HG02759 (cell line): ENCODE measurements around the gene TPPP2.
"Not testable (repeated sequence)": the region's sequence is repeated elsewhere in the genome, so short reads cannot be mapped to it uniquely, and the experiment has no call there.

Experiments
- ATAC-seq: cut with Tn5 transposase; IDR thresholded peaks from one replicate; pipeline ENCODE4 v1.9.1; 2021; ENCODE audit warnings: mild to moderate bottlenecking, moderate library complexity; ENCODE audit not compliant: unreplicated experiment

Gene TPPP2

DNA sequence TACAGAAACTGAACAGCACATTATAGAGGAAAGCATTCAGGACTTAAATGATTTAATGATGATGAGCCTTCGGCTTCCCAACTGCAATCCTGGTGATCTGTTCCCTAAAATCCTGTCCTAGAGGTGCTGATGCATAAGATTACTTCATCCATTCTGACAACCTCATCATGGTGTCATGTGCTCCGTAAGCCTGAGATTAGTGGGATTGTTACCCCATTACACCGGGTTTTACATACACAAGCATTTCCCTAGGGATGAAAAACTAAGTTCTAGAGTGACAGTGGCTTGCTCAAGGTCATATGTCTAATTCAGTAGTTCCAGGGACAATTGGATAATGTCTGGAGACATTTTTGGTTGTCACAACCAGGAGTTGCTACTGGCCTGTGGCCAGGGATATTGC, 7.1 kb downstream of the TPPP2 start:
- ATAC-seq, result no peak

DNA sequence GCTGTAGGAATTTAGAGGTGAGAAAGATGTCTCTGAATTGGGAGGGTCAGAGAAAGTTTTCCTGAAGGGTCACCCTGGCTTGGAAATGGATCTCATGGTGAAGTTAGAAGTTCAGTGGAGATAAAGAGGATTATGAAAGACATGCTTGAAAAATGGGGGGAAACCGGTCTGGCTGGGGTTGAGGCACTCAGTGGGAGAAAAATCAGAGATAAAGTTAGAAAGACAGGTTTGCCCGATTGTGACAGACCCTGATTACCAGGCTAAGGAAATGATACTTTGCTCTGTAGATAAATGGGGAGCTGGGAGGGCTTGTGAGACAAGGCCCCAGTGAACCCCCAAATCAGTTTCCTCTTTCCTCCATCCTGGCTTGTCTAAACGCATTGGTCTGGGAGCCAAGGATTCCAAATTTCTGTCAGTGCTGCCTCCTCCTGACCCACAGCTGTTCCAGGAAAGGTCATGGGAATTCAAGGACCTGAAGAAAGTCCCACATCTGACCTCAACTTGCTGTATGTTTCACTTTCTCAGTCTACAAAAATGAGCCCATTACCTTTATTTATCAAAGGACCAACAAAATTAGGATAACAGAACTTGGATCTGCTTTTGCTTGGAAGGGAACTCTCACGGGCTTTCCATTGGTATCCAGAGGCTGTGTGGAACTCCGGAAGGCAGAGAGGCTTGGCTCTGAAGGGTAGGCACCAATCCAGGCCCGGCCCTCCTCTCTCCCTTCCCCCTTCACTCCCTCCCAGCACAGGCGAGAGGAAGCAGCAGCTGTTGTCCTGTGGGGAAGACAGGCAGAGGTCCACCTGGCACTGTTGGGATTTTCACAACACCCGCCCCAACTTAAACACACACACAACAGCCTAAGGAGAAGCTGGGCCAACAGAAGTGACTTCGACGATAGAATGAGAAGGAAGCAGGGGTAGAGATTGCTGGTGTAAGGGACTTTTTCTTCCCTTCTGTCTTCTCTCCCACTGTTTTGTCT, 8.7 kb downstream of the TPPP2 start:
- ATAC-seq, result no peak

DNA sequence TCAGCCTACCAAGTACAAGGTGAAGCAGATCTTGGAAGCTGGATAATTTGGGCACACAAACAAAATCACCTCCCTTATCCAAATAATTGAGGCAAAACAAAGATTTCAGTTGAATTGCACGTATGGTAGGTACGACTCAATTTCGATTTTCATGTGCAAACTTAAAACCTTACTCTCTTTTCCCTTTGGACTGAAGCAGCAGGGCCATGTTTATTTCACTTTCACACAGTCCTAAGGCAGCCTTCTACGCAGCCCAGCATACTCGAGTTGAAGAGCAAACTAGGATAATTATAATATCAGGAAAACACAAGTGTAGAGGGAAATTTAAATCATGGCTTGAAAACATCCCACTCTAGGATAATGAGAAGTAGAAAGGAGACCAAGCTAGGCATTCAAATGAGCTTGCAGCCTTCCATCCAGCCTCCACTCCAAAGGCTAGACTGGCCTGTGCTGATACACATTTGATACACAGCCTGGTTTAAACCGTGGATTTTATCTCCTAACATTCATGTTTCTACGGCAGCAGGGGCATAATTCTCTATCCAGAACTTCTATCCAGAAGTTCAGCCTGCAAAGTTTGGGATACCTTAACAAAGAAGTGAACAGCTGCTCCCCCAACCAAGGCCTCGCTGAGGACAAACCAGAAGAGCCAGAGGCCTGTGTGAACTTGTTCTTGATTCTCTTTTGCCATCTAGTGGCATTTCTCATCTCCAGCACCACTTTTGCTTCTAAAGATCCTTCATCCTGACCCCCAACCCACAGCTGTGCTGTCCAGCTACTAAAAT, 9.8 kb downstream of the TPPP2 start:
- peak; percentile 55 for ATAC-seq

DNA sequence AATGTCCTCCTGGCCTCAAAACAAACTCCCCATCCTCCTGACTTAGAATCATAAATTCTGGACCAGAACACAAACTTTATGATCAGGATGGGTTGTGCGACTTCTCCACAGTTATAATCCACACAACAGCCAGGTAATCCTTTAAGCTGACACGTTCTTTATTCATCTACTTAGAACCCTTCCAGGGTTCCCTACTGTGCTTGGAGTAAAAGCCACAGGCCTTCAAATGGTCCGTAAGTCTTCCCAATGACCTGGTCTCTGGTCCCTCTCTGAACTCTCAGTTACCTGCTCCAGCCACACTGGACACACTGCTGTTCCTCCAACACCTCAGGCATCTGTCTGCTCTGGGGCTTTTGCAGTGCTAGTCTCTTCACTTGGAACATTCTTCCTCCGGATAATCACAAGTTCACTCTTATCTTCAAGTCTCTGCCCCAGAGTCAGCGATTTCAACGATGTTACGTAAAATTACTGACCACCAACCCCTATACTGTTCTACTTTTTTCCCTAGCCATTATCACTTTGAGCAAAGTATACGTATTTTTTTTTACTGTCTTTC, 10.4 kb downstream of the TPPP2 start:
- ATAC-seq, result no peak

DNA sequence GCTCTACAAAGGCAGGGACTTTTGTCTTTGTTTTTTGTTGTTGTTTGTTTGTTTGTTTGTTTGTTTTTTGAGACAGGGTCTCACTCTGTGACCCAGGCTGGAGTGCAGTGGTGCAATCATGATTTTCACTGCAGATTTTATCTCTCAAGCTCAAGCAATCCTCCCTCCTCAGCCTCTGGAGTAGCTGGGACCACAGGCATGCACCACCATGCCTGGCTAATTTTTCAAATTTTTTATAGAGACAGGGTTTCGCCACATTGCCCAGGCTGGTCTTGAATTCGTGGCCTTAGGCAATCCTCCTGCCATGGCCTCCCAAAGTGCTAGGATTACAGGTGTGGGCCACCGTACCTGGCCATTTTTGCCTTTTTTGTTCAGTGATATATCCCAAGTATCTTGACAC, 10.9 kb downstream of the TPPP2 start:
- ATAC-seq, result not testable (repeated sequence)

DNA sequence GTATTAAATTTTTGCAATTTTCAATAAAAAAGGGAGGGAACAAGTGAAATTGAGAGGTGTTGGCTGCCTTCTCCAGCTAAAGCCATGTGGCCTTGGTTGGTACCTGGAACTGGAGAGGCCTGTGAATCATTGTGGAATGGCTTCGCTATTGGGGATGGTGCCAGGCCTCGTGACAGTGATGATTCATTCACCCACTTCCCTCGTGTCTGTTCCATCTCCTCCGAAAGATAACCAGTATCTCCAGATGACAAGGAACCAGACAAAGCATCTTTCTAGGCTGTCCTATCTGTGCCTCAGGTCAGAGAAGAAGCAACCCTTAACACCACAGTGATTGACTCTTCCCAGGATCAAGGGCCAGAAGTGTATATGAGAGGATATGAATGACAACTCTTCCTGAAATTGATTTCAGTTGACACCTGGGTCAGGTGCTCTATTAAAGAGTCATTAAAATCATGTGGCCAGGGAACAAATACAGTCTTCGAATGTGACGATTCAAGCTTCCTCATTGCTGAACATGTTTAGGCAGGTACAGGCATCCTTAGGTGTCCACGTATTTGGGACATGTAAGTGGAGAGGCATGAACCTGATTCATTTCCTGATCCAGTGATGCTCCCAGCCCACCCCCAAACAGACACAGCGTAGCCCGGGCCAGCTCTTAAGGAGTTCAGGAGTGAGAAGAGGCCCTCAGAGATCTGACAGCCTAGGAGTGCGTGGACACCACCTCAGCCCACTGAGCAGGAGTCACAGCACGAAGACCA, 11.8 kb downstream of the TPPP2 start, which contains the start of gene RNASE7:
Gene RNASE7, plus strand, starts transcription at position 687 of the 758 bp plus-strand sequence. CDS start 631 bp downstream, outside the sequence.
- no peak for ATAC-seq

DNA sequence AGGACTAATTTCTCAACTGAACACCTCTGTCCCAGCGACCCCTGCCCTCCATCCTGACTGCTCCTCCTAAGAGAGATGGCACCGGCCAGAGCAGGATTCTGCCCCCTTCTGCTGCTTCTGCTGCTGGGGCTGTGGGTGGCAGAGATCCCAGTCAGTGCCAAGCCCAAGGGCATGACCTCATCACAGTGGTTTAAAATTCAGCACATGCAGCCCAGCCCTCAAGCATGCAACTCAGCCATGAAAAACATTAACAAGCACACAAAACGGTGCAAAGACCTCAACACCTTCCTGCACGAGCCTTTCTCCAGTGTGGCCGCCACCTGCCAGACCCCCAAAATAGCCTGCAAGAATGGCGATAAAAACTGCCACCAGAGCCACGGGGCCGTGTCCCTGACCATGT, 12.9 kb downstream of the TPPP2 start:
- ATAC-seq, result no peak

DNA sequence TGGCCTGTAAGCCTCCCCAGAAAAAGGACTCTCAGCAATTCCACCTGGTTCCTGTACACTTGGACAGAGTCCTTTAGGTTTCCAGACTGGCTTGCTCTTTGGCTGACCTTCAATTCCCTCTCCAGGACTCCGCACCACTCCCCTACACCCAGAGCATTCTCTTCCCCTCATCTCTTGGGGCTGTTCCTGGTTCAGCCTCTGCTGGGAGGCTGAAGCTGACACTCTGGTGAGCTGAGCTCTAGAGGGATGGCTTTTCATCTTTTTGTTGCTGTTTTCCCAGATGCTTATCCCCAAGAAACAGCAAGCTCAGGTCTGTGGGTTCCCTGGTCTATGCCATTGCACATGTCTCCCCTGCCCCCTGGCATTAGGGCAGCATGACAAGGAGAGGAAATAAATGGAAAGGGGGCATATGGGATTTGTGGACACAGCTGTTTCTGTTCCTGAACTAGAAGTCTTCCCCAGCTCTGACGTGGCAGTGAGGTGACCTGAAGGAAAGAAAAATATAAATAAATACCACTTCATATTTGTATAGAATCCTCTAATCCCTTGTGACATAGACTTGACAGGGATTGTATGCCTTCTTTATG, 13.5 kb downstream of the TPPP2 start:
- ATAC-seq, result no peak

DNA sequence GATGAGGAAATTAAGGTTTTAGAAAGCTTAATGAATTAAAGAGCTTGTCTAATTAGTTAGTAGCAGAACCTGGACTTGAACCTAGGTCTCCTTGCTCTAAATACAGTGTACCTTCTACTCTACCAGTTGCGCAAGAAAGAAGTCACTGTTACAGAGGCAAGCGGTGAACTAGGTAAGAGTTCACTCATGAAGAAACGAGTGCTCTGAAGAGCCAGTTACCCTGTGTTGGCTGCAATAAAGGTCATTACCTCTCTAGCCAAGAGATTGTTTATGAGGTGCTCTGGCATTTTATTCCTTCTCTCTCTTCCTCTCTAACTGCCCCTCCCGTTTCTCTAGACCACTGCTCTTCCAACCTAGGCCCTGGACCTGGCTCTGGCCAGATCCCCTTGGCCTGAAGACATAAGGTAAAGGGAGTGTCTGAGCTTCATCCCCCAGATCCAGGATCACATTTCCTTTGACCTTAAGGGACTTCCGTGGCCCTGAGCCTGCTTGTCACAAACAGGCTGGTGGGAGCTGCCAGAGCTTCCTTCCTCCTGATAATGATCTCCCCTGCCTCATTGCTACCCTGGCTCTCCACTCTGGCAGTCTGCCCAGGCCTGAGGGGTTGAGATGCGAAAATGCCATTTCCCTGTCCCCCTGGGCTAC, 14.1 kb downstream of the TPPP2 start:
- no peak for ATAC-seq

DNA sequence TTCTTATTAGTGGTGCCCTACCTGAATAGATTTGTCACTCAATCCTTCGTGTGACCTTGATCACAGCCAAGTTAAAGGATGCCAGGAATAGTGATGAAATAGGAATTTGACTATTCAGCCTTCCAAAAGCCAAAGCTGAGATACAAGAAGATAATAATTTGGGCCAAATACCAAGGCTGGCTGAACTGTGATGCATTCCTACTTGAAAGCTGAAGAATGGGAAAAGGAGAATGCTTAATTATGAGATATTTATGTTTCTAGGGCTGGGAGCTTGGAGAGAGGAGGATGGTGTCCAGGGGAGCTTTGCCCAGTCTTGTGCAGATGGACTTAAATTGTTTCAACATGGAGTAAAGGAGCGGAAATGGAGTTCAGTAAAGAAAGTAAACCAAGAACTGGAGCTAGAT, 17.4 kb downstream of the TPPP2 start:
- no peak for ATAC-seq

DNA sequence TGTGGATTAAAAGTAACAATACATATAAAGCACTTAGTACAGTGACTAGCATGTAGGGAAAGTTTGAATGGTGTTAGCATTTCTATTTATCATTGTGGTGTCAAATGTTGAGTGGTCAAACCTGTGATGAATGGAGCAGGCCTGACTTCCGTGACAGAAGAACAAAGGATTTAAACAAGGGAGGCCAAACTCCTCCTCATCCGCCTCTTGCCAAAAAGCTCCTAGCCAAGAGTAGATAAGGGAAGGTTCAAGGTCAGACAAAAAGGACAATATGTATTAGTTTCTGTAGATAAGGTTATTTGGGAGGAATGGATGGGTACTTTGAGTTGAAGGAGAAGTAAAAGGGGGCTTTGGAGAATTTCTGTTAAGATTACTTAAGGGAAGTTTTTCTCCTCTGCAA, 18.6 kb downstream of the TPPP2 start:
- ATAC-seq, result no peak

DNA sequence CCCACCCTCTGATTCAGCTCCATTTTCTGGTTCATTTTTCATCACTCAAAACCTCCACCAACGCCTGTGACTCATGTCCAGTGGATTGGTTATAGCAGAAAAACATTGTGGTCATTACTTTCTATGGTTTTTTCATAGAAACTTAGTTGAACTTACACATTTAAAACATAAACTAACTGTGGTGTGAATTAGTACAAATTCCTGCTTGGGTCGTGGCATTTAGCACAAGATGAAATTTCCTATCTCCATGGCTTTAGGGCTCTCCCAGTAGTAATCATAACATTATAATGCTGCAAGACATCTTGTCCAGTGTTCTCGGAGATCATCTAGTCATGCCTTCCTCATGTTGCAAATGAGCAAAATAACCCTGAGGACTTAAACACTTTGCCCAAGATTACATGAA, 19.3 kb downstream of the TPPP2 start:
- ATAC-seq, result no peak

DNA sequence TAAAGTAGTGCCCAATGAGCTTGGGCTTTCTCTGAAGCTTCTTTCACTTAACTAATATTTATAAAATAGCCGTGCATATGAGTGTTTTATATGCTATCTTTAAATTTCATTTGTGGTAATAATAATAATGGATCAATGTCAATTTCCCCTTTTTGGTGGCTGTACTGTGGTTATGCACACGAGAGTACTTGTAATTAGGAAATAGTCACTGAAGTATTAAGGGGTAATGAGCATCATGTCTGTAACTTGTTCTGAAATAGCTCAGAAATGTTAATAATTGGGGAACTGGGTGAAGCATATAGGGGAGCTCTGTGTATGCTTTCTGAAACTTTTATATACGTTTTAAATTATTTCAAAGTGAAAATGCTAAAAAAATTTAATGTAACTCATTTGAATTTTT, 20.6 kb downstream of the TPPP2 start:
- no peak for ATAC-seq

DNA sequence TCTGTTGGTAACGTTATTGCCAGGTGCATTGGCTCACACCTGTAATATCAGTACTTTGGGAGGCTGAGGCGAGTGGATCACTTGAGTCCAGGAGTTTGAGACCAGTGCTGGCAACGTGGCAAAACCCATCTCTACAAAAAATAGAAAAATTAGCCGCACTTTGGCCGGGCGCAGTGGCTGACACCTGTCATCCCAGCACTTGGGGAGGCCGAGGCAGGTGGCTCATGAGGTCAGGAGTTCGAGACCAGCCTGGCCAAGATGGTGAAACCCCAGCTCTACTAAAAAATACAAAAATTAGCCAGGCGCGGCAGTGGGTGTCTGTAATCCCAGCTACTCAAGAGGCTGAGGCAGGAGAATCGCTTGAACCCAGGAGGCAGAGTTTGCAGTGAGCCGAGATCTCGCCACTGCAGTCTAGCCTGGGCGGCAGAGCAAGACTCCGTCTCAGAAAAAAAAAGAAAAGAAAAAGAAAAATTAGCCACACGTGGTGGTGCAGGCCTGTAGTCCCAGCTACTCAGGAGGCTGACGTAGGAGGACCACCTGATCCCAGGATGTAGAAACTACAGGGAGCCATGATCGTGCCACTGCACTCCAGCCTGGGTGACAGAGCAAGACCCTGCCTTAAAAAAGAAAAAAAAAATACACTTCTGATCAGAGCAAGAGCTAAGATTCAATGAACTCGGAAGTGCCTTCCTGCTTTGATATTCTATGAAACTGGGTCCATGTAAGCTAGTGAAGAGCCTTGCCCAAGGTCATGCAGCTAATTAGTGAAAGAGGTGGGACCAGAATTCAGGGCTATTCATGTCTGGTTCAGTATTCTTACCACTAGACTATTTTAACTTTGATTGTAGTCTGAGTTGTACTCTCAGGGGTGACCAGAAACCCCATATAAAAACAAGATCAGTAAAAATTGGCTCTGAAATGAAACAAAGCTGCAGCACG, 23.4 kb downstream of the TPPP2 start:
- ATAC-seq, result no peak

DNA sequence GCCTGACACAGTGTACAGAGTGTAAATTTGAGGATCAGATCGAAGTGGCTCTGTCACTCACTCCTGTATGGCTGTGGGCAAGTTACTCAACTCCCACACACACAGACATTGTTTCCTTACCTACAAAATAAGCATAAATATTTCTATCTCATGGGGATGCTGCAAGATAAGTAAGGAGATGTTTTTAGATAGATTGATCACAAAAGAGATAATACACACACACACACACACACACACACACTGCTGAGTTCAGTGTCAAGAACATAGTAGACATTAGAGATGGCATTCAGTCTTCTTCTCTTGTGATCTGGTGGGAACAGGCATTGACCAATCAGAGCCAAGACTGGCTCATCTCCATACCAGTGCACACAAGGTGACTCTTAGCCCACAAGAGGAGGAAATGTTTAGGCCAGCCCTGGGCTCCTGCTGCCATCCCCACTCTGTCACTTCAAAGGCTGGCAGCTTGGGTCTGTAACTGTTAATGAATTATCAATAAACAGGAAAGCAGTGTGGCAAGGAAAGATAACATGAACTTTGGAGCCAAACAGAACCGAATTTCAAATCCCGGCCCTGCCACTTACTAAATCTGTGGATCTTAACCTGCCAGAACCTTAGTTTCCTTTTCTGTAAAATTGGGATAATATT, 24.2 kb downstream of the TPPP2 start:
- ATAC-seq, result no peak

DNA sequence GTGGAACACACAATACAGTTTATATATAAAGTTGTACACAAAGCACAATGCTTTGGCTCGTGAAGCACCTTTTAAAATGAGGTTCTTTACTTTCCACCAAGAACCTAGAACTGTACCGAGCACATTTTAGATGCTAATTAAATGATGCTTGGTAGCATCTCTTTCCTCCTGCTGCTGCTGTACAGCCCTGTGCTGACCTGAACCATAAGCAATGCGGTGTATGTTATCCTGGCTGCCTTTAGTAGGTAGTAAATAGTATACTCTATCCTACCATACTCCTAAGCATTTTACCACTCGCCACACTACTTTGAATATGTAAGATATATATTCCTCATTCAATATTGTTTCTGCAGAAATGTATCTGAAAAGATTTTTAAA, 24.7 kb downstream of the TPPP2 start:
- ATAC-seq, result no peak

DNA sequence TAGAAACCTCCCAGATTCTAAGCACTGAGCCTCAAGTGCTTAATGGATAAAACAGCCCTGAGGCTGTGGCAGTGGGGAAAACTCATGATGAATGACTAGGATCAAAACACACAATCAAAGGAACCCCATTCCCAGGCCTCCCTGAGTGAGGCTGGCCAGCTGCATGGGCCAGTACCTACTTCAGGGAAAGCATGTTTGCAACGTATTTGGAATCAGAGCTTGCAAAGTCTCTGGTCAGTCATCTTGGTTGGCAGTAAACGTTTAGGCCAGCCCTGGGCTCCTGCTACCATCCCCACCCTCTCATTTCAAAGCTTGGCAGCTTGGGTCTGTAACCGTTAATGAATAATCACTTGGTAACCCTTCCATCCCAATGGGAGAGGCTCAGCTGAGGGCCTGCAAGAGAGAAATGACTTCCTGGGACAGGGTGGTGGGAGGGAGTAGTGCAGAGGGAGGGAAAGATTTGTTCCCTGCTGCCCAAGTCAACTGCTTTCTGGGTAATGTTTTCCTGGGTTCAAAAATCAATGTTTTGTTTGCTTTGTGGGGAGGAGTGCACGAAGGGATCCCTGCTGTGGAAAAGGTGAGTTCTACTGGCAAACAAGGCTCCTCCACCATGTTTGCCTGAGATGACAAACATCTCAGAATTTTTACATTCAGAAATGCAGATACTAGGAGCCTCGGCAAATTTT, 25.6 kb downstream of the TPPP2 start:
- ATAC-seq, result no peak
